LoVo (cell line): ENCODE data around the gene APOC4.
A peak's percentile ranks its signal among the peaks of the same experiment; 100 is the strongest.
"Not testable (repeated sequence)": the region's sequence is repeated elsewhere in the genome, so short reads cannot be mapped to it uniquely, and the experiment has no call there.

Source experiments
- DNase-seq: peaks from one replicate; pipeline ENCODE4 v3.0.0-alpha.2; 2016; ENCODE audit warnings: low spot score

APOC4 gene

DNA sequence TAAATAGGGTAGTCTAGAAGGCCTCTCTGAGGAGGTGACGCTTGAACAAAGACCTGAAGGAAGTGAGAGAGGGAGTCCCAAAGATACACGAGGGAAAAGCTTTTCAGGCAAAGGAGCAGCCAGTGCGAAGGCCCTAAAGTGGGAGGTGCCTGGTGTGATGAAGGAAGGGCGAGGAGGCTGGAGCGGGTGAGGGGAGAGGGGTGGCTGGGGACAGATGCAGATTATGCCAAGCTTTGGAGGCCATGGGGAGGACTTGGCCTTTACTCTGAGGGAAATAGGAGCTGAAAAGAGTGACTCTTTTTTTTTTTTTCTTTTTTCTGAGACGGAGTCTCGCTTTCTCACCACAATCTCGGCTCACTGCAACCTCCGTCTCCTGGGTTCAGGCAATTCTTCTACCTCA lies 16.1 kb downstream of the APOC4 start:
- no peak for DNase-seq

GRCh38 chr19:44959691-44960090 lies 17.7 kb downstream of the APOC4 start:
- no peak for DNase-seq

DNA sequence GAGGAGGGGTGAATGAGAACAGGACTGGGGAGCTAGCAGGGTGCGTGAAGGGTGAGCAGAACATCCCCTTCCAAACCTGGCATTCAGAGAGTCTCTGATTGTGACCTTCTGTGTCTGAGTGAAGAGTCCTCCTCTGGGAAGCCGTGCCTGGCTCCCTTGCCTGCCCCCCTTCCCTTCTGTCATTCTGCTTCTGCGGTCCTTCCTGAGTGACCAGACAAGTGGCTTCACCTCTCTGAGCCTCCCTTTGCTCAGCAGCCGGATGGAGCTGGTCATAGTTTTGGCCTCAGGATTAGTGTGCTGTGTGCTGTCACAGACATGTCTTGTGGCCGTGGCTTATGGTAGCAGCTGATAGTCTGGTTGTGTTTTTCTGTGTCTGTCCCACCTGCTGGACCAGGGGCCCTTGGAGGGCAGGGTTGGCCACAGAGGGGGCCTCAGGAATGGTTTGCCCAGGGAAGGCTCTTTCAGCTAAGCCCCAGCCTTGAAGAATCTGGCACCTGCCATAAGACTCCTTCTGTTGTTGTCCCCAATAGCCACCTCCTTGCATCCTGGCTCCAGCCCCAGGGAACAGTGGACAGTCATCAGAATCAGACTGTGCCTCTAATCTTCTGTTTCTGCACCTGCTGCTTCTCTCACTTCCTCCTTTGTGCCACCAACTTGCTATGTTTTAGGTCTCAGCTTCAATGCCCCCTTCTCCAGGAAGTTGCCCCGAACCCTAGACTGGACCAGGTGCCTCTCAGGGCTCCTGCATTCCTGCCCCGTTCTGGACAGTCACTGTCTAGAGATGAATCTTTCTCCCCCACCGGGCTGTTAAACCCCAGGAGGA lies 19.1 kb downstream of the APOC4 start:
- DNase-seq, result no peak

DNA sequence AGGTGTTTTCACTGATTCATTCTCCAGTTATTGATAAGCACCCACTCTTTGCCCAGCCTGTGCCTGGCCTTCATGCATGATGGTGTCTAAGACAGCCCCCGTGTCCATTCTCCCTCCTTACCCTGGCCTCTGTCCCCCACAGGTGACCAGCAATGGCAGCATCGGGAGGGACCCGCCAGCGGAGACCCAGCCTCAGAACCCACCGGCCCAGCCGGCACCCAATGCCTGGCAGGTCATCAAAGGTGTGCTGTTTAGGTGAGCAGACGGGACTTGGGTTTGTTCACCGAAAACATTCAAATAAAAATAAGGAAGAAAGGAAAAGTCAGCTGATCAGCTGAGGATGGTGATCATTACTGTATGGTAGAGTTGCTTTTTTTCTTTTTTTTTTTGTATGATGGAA lies 19.8 kb downstream of the APOC4 start:
- no peak for DNase-seq

DNA sequence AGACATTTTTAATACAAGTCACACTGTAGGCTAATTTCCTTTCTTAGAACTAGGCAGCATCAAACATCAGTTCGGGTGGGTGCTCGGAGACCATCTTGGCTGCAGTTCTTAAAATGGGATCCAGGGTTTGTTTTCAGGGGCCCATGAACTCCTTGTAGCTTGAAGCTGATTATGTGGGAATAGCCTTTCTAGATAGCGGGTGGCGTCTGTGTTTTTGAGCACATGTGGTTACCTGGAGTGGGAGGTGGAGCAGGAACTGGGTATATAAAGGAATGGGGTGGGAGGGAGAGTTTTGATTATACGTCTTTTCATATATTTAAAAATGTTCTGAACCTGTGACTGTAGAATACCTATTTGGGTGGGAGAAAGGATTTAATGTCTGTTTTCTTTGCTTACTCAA lies 26.1 kb downstream of the APOC4 start:
- DNase-seq, result no peak

DNA sequence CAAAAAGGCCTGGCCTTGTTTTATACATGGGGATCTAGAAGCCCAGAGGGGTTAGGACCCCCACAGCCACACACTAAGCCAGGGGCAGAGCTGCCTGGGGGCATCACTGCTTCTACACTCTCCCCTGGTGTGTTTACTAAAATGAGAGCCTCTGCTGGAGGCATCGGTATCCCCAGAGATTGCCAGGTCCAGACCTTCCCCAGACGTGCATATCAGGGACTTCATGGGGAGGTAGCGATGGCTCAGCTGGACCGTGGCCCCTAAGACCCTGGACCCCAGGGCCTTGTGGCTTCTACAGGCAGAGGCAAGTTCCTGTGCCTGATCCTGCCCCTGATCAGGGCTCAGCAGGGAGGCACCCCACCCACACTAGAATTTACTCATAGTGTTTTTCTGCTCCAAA lies 26.6 kb downstream of the APOC4 start:
- DNase-seq, result no peak

DNA sequence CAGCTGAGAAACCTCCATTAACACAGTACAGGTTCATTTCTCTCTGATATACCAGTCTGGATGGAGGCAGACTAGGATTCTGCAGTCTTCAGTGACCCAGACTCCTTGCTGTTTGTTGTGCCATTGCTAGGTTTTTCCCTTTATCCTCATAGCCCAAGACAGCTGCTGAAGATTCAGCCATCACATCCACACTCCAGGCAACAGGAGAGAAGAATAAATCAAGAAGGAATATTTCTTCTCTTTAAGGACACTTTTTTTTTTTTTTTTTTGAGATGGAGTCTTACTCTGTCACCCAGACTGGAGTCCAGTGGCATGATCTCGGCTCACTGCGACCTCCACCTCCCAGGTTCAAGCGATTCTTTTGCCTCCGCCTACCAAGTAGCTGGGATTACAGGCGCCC lies 27.4 kb downstream of the APOC4 start:
- no peak for DNase-seq

GRCh38 chr19:44971451-44971850 lies 29.4 kb downstream of the APOC4 start:
- DNase-seq, result not testable (repeated sequence)

- DNase-seq, result no peak
Measured at GRCh38 chr19:44972802-44973201, 30.8 kb downstream of the APOC4 start.

GRCh38 chr19:44973982-44974735 lies 32.1 kb downstream of the APOC4 start:
- no peak for DNase-seq

DNA sequence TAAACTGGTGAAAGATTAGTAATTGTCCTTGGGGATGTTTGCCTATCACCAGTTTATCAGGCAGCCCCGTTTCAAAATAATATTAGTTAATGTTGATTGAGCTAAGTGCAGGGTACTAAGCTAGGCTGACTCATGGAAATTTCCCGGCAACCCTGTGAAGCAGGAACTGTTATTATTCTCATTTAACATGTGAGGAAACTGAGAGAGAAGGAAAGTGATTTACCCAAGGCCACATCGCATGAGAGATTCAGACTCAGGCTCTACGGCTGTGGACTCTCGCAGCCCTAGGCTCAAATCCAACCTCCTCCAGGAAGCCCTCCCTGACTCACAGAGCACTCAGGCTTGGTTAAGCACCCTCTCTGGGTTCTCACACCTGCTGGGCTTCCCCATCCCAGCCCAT lies 32.8 kb downstream of the APOC4 start:
- no peak for DNase-seq

- no peak for DNase-seq
Measured at GRCh38 chr19:44975444-44975843, 33.4 kb downstream of the APOC4 start.

DNA sequence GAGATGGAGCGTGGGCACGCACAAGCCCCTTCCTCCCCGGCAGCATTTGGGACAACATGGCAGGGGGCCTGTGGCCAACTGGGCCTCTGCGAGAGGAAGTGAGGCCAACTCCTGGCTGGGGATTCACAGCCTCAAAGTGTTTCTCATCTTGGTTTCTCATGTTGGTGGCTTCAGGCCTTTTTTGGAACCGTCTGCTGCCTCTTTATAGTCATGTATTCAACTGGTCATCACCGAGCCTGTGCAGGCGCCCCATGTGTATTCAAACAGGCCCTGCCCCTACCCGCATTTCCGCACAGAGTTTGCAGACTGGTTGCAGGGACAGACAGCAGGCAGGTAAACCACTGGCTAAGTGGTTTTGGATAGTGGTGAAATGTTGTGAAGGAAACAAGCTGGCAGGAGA lies 42.0 kb downstream of the APOC4 start:
- no peak for DNase-seq

DNA sequence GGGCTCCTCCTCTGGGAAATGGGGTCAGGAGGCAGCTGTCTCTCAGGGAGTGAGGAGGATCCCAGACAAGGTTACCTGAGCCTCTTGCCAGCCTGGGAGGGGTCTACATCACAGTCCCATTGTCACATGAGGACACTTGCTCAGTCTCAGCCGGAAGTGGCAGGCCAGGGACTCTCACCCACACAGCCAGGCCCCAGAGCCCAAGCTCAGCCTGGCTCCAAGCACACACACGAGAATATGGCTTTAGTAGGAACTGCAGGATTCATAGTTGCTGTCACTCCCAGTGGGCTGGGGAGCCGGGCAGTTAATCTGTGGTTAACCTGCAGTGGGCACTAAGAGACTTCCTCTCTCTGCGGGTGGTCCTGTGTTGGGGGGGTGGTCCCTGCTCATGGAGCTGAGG lies 43.4 kb downstream of the APOC4 start:
- no peak for DNase-seq

DNA sequence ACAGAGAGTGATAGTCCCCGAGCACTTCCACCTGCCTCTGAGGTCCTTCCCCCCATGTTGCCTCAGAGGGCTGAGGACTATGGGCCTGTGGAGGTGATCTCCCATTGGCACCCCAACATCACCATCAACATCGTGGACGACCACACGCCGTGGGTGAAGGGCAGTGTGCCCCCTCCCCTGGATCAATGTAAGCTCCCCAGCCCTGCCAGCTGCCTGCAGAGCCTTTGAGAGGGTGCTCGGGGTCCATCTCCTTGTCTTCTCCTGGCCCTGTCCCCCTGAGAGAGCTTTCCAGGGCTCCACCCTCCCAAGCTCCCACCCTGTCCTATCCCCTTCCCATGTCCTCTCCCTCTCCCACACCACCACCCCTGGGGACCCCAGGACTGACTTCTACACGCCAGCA lies 44.4 kb downstream of the APOC4 start:
- DNase-seq, result no peak

GRCh38 chr19:44987148-44987675 lies 45.2 kb downstream of the APOC4 start:
- no peak for DNase-seq

DNA sequence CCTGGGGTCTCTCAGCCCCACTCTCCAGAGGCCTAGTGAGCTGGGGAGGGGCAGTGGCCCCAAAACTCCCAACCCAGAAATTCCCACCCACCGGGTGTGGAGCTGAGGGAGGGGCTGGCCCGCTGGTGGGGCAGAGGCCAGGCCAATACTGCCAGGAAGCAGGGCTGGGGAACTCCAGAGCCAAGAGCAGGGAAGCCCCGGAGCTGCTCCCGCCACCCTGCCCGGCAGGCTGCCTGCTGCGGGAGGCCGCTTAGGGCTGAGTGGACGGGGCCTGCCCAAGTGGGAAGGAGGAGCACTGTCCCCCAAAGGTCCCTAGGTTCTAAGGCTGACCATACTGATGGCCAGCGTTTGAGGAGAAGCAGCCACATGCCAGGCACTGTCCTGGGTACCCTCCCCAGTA lies 46.2 kb downstream of the APOC4 start:
- no peak for DNase-seq

DNA sequence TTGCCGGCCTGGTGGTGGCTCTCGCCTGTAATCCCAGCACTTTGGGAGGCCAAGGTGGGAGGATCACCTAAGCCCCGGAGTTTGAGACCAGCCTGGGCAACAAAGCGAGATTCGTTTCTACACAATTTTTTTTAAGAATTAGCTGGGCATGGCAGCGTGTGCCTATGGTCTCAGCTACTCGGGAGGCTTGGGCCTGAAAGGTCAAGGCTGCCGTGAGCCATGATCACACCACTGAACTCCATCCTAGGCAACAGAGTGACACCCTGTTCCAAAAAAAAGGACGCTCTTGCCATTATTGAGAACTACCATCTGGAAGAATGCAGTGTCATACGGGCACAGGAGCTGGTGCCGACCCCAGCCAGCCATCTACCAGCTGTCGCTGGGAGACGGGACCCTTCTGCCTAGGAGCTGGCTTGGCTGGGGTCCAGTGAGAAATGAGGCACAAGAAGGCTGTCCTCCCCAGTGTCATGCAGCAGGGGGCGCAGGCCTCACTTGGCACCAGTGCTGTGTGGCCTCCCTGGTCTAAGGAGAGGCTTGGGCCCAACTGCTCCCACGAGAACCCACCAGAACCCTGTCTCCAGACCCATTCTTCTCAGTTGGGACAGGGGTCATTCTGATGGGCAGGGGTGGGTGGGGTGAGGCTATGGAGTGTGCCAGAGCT lies 47.0 kb downstream of the APOC4 start:
- peak; percentile 15 for DNase-seq

GRCh38 chr19:44990459-44990858 lies 48.4 kb downstream of the APOC4 start:
- DNase-seq, result no peak

GRCh38 chr19:44990966-44991365 lies 48.9 kb downstream of the APOC4 start:
- DNase-seq, result no peak

- no peak for DNase-seq
Measured at GRCh38 chr19:44992336-44993163, 50.5 kb downstream of the APOC4 start.

- DNase-seq, result no peak
Measured at GRCh38 chr19:44993526-44993925, 51.5 kb downstream of the APOC4 start.
